HG03060 (cell line): ENCODE results near the gene TCAF1.

ENCODE experiments used
- ATAC-seq: cut with Tn5 transposase; IDR thresholded peaks from one replicate; pipeline ENCODE4 v1.9.1; 2021; ENCODE audit warnings: low read depth, moderate number of reproducible peaks; ENCODE audit not compliant: unreplicated experiment

TCAF1 gene

DNA sequence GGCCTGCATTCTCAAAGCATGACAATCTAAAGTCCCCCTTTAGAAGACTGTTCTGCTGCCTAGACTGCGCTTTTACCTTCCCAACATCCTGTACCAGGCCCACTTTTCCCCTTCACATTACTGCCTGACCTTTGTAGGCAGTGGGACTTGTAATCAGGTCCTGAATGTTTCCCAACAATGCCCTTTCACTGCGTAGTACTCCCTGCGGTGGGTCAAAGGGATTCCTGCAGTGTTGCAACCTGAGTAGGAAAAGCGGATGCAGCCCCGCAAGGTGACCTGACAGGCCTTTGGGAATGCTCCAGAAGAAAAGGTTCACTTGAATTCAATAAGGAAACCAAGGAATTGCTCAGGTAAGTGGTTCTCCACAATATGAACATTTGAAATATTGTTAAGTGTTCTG is 4.9 kb upstream of the TCAF1 start:
- no peak for ATAC-seq

DNA sequence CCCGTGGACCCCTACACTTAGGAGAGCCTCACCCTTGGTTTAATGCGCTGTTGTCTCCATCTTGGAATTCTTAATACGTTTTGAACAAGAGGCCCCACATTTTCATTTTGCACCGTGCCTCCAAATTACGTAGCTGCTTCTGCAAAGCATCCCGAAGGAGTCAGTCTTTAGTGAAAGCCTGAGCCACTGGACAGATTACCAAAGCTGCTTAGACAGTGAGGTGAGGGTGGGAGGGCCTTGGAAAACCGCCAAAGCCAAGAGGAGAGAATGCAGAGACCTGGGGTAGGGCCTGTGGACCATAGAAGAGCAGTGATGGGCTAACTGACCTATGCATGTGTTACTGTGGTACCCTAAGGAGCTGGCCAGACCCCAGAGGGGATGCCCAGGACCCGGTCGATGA is 4.2 kb upstream of the TCAF1 start:
- ATAC-seq: no peak

DNA sequence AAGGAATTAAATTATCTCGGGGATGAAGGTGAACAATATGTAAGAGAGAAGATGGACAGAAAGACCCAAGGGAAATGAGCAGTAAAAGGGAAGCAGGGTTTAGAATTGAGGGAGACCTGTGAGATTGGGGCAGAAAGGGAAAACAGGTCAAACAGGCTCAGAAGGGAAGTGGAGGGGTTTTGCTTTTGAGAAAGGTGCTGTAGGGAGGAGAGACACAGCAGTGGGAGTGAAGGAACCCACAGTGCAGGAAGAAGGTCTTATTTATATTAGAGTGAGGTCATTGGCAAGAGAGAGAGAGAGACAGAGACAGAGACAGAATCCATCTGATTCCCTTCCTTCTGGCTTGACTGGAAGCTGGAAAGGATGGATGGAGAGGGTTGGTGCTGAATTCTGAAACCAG is 3.5 kb upstream of the TCAF1 start:
- no peak for ATAC-seq

DNA sequence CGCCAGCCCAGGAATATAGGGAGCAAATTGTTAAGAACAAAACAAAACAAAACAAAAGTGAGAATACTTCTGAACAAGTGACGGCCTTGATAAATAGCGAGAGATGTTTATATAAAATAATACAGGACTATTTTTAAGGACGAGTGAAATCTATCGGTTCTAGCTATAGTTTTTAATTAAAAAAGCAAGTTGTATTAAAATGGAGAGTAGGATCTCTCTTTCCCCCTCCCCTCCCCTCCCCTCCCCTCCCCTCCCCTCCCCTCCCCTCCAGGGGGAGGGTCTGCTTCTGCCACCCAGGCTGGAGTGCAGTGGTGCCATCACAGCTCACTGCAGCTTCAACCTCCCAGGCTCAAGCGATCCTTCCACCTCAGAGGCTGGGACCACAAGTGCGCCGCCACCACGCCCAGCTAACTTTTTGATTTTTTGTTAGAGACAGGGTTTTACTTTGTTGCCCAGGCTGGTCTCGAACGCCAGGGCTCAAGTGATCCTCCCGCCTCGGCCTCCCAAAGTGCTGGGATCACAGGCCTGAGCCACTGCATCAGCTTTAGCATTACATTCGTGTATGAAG is 440 bp upstream of the TCAF1 start:
- no peak for ATAC-seq

DNA sequence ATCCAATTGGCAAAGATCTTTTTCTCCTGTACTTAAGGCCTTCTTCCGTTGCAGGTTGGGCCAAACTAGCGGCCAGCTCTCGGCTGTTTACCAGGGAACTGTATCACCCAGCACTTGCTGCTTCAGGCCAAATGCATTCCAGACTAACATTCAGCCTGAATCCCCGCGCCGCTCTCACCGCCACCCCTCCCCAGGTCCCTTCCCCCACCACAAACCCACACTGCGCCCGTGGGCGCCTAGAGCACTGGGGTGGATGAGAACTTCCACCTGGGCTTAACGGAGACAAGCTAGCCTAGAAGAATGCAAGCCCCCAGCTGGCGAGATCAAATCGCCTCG is 676 bp downstream of the TCAF1 start:
- ATAC-seq: no peak

DNA sequence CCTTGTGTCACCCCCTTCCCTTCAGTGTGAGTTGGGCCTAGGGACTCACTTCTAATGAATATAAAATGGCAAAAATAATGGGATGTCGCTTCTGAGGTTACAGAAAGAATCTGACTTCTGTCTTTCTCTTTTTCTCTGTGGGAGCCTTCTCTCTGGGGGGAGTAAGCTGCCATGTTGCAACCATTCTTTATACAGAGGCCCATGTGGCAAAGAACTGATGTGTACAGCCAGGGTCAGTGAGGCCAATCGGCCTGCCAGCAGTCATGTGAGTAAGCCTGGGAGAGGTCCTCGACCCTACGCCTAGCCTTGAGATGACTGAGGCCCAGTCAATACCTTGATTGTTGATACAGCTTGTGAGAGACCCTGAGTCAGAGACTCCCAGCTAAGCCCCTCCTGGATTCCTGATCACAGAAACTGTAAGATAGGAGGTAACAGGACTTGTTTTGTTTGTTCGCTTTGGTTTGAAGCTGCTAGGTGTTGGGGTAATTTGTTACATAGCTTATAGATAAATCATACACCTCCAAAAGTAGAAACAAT is 1.7 kb downstream of the TCAF1 start:
- no peak for ATAC-seq

DNA sequence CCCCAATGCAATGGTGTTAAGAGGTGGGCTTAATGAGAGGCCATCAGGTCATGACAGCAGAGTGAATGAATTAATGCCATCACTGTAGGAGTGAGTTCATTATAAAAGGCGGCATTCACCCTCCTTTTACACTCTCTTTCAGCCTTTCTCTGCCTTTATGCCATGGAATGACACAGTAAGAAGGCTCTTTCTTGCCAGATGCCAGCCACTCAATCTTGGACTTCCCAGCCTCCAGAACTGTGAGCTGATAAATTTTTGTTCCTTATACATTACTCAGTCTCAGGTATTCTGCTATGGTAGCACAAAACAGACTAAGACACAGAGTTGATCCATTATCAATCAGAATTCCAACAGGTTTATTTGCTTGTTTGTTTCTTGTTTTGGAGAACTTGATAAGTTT is 3.2 kb downstream of the TCAF1 start:
- no peak for ATAC-seq

DNA sequence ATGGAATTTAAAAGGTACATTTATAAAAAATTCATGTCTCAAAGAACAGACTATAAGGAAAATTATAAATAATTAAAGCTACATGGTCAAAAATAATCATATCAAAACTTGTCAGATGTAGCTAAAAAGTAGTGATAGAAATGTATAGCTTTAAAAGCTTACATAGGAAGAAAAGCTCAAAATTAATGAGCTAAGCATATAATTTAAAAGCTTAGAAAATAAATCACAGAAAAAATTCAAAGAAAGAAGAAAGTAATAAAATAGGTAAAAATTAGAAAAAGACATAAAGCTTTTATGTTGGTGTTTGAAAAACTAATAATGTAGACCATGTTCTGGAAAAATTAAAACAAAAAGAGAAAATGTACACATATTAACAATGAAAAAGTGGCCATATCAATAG is 5.3 kb downstream of the TCAF1 start:
- no peak for ATAC-seq

DNA sequence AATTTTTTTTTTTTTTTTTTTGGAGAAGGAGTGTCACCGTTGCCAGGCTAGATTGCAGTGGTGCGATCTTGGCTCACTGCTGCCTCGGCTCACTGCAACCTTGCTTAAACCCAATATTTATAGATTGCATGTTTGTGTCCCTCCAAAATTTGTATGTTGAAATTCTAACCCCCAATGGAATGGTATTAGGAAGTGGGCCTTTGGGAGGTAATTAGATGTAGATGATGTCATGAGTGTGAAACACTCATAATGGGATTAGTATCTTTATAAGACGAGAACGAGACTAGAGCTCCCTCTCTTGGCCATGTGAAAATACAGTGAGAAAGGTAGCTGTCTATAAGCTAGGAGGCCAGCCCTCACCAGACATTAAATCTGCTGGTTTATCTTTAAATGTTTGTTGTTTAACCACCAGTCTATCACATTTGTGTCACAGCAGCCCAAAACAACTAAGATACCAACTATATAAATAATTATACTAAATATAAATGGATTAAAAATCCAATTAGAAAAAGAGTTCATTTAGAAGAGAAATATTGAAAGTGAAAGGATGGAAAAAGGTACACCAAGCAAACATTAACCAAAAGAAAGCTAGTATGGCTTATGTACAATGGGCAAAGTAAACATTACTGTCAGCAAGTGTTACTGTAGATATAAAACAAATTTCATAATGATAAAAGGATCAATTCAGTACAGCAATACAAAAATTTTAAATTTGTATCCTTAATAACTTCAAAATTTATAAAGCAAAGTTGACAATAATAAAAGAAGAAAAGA is 9.3 kb downstream of the TCAF1 start:
- peak; percentile 91 for ATAC-seq

DNA sequence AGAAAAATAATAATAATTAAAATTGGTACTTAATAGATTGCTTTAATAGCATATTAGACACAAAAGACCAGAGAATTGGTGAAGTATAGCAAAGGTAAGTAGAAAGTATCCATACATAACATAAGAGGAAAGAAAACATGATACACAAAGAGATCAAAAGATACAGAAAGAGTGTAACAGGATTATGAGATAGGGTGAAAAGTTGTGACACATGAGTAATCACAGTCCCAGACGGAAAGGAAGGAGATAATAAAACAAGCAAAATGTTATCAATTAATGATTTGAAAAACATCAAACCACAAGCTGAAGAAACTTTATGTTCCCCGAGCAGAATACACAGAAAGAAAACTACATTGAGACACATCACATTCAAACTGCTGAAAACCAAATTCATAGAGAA is 10.5 kb downstream of the TCAF1 start:
- ATAC-seq: no peak

DNA sequence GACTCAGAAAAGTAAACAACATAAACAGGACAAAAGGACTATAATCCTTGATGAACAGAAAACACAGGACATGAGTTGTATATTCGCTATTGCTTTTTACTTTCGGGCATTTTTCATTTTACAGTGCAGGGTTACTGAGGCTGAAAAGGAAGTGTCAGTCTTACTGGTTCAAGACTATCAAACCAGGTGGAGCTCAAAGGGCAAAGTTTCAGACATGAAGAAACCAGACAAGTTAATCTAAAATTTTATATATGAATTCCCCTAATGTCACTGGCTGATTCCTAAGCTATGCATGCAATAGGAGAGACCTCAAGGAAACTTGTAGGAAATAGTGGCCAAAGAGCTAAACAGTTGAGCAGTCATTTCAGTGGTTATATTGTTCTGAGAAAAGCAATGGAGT is 11.4 kb downstream of the TCAF1 start:
- no peak for ATAC-seq

DNA sequence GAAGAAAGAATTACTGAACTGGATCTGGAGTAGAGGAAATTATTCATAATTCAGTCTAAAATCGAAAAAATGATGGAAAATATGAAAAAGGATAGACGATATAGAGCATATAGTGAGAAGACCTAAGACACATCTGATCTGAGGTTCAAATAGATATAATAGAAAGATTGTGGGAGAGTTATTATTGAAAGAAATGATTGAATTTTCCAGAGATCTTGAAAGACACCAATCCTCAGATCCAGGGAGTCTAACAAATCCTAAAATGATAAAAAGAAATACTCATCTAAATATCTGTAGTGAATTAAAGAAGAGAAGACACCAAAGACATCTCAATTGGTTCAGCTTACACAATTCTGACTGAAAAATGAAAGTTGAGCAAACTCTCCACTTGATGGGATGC is 12.9 kb downstream of the TCAF1 start:
- no peak for ATAC-seq

DNA sequence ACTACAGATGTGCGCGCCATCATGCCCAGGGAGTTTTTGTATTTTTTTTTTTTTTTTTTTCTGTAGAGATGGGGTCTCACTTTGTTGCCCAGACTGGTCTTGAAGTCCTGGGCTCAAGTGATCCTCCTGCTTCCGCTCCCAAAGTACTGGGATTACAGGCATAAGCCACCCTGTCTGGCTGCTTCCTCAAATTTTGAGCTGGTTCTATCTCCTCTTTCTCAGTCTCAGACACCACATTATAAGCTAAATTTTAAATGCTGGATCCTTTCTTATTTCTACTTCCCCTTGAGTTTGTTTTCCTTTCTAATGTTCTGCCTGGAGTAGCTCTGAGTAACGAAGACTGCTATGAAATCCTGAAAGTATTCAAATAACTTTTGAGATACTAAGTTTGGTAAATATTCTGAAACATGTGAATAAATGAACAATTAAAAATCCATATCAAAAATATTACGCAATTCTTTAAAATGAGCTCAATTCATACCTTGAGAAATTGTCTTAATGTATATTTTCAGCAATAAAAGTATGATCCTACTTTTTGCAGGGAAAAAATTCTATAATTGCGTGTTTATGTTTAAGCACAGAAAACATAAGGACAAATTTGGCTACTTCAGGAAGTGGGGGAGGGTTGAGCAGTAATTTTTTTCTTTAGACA is 15.0 kb downstream of the TCAF1 start:
- ATAC-seq: no peak

DNA sequence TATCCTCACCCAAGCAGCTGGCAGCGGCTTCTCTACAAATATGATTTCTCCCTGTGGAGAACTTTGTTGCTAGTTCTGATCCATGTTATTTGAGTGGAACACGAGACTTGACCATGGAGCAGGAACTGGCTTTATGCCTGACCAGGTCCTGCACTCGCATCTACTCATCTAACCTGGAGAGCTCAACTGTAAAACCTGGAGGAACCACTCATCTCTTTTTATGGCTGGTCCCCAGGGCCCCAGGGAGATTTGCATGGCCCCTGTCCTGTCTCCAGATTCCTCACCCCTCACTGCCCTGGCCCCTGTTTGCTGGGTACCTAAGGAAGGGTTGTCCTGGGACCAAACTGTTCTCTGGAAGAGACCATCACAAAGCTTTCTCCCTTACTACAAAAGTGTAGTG is 16.0 kb downstream of the TCAF1 start:
- ATAC-seq: no peak

DNA sequence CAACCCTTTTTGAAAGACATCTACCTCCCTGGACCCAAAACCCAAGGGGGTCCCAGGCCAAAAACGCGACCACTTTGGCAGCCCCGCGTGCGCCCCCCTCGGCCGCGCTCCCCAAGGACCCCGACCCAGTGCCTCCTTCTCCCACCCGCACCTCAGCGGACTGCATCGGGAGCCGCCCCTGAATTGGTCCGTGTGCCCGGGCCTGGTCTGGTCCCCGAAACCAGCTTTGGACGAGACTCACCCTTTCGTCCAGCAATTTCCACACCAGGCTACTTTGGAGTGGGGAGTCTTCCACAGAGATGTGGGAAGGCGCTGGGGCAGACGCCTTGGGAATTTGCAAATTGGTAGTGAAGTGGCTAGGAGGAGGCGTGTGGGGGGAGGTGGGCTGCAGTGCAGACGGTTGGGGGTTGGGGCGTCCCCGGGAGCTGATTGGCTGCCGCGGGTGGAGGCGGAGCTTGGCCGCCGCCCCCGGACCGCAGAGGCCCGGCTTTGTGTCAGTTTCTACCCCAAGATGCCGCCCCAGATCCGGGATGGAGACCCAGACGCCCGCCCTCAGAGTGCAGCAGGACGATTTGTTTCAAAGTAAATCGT is 16.9 kb downstream of the TCAF1 start:
- ATAC-seq: peak; percentile 49

DNA sequence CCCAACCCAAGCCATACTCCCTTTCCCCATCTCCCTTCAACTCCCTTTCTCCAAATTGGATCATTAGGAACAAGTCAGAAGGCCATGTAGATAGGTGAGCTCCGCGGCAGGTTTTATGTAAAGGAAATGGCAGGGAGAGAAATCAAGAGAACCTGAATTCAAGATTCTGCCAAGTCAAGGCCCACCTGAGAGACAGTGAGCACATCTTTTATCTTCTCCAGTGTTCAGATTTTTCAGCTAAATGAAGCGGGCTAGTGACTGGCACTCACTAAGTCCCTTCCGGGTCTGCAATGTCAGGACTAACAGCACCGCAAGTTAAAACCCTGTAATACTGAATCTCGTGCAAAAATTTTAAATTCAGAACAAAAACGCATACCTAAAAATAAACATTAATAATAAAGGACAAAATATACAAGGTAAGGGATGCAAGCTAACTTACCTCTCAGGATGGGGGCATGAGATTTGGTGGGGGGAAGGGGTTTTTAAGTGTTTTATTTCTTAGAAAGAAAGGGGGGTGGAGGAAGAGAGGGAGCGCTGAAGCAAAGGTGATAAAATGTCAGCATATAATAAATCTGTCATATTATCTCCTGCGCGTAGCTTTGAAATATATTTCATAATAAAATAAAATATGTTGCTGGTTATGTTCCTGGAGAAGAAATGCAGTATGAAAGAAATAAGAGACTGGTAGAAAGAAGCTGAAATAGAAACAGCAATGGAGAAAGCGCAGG is 17.6 kb downstream of the TCAF1 start:
- no peak for ATAC-seq

DNA sequence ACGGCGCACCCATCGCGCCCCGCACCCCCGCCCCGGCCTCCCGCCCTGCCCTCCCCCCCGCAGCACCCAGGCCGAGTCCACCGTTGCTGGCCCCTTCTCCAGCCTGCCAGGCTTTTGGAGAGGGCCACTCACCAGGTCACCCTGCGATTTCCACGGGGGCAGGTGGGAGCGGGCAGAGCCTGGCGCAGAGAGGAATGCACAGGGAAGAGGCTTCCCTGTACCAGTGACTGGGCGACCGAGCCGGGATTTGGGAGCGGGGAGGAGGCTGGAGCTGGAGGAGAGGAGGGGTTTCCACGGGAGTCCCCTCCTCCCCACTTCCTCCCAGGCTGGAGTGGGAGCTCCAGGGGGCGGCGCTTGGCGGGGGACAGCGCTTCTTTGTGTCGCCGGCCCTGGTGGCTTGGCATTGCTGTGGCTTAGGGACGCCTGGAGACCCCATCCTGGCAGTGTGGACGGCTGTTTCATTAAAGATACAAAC is 19.3 kb downstream of the TCAF1 start:
- ATAC-seq: no peak

DNA sequence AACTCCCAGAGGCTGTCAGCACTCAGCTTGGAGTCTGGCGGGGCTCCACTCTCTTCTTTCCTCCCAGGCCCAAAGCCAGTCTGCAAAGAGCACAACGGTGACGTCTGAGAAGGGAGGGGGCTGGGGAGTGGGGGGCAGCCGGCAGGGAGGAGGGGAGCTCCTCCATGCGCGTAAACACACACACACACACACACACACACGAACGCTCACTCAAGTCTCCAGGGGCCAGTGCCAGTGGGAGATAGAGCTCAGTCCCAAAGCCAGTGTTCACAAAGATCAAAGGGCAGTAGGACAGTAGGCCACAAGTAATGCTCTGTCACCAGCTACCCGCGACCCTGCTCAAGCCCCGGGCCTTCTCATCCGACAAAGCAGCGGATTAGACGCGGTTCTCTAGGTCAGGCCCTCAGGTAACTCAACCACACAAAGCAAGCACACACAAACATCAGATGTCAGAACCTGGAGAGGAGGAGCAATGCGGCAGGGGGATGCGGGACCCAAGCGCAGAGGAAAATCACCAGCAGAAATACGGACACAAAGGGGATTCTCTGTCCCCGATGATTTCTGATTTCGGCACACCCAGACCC is 19.9 kb downstream of the TCAF1 start:
- ATAC-seq: no peak

DNA sequence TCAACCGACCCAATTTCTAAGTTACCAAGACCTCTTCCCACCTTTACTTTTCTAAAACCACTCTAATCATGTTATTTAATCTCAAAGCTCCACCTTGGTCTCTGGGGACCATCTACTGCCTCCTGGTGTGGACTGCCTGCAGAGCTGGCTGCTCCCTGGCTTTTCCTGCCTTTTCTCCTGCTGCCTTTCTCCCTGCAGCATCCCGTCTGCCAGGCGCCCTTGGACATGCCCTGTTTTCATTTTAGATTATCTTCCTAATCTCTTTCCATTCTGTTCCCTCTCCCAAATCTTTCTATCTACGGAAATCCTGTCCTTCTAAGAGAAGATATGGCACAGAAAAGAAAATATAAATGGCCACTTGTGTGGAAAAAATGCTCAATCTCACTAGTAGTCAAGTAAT is 23.1 kb downstream of the TCAF1 start:
- no peak for ATAC-seq

DNA sequence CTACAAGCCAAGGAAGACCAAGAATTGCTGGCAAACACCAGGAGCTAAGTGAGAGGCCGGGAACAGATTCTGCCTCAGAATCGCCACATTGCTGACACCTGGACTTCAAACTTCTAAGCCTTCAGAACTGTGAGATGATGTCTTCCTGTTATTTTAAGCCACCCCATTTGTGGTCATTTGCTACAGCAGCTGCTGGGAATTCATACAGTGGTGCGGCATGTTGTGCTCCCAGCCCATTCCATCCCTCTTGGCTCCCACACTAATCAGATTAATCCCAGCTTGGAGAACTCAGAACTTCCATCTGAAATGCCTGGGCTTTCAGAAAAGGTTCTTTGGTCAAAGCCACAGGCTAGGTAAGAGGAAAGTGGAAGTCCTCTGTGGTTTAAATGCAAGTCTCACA is 24.9 kb downstream of the TCAF1 start:
- no peak for ATAC-seq
